ENCODE results near the gene DNAJC19. TPM values are rescaled to one million over a fixed set of nuclear protein-coding genes. Genes with fewer than 3 reads are reported as not detected.

Gene DNAJC19
- total and polyA plus RNA-seq, 8 donors, result 31.2 to 69.6 (median 60.1) TPM

- Histone ChIP-seq H3K36me3 (peaks cover 0 to 65% of the 10 kb centered on the region in 2 donors), H3K9me3 (no peaks in the 10 kb centered on the region), H3K27ac (no peak overlapping the region), H3K4me3 (no peak overlapping the region), H3K4me1 (no peaks in the 10 kb centered on the region), H3K27me3 (no peaks in the 10 kb centered on the region)
- no peak for ATAC-seq
- TF ChIP-seq CTCF (IDR thresholded peaks at IDR 0.05), result no peak
- no peak for DNase-seq
- intact Hi-C loops (cut with DNase I), result no loop called here
These were observed 41.7 kb downstream of the DNAJC19 start for GRCh38 chr3:180947761-180948390.

GRCh38 chr3:180940826-180941225, 48.7 kb downstream of the DNAJC19 start:
- intact Hi-C loops (cut with DNase I), result no loop called here
- Histone ChIP-seq H3K4me1 (no peaks in the 10 kb centered on the region), H3K27ac (no peak overlapping the region), H3K4me3 (no peak overlapping the region), H3K36me3 (peaks cover 0 to 44% of the 10 kb centered on the region in 2 donors), H3K27me3 (no peaks in the 10 kb centered on the region), H3K9me3 (no peaks in the 10 kb centered on the region)
- ATAC-seq (no peak), DNase-seq (no peak)
- no peak for TF ChIP-seq CTCF (IDR thresholded peaks at IDR 0.05)

GRCh38 chr3:180934638-180935037, 54.9 kb downstream of the DNAJC19 start:
- ATAC-seq, result no peak
- Histone ChIP-seq H3K27ac (no peak overlapping the region), H3K36me3 (peaks cover 0 to 31% of the 10 kb centered on the region in 2 donors), H3K4me3 (no peak overlapping the region), H3K27me3 (no peaks in the 10 kb centered on the region), H3K9me3 (no peaks in the 10 kb centered on the region), H3K4me1 (peaks cover 0 to 6% of the 10 kb centered on the region in 2 donors)
- no peak for DNase-seq
- TF ChIP-seq CTCF (IDR thresholded peaks at IDR 0.05), result no peak
- intact Hi-C loops (cut with DNase I), result no loop called here

Other genes with a start within 250 kb of the DNAJC19 start
- 100 to 1,000 TPM; 100 to 108 TPM for gene FXR1, start 77.1 kb downstream of the DNAJC19 start, total RNA-seq
- gene FXR1, start 77.1 kb downstream of the DNAJC19 start, polyA plus RNA-seq (ENCODE audit: insufficient read length in 6 of 6), result 100 to 1,000 TPM; 183 to 249 (median 223) TPM

Measured in left lung (tissue), 10 donors.